Raji (cell line): ENCODE results near the gene SERPINE1.

Experiments used
- POLR2A ChIP-seq: IDR thresholded peaks from 2 replicates; pipeline ENCODE4 v1.6.1; 2011; ENCODE audit warnings: low read depth, low read length, control low read depth; ENCODE audit not compliant: insufficient read depth

The SERPINE1 gene

GRCh38 chr7:101161692-101162471, 35.0 kb downstream of the SERPINE1 start:
- TF ChIP-seq POLR2A, result no peak

GRCh38 chr7:101162551-101163278, 35.8 kb downstream of the SERPINE1 start:
- TF ChIP-seq POLR2A, result peak; percentile 52

GRCh38 chr7:101163279-101164070, 36.6 kb downstream of the SERPINE1 start:
- TF ChIP-seq POLR2A, result peak; percentile 75

- no peak for TF ChIP-seq POLR2A
Measured at GRCh38 chr7:101164071-101164840, 37.4 kb downstream of the SERPINE1 start.

GRCh38 chr7:101165075-101165957, 38.4 kb downstream of the SERPINE1 start, which contains the start of gene VGF:
TSS of gene VGF (minus strand) at chr7:101165569. CDS start at chr7:101164843, 726 bp downstream.
- TF ChIP-seq POLR2A, result peak; percentile 28; the same call in 1 of the 2 replicates

GRCh38 chr7:101165958-101166647, 39.2 kb downstream of the SERPINE1 start:
- 0 out of 2 replicates have a peak, but pooled peaks have one; percentile 14 for TF ChIP-seq POLR2A

GRCh38 chr7:101166648-101166908, 39.7 kb downstream of the SERPINE1 start:
- no peak for TF ChIP-seq POLR2A

GRCh38 chr7:101166909-101167644, 40.2 kb downstream of the SERPINE1 start:
- 0 out of 2 replicates have a peak, but pooled peaks have one; percentile 8 for TF ChIP-seq POLR2A

- peak; percentile 6; the same call in 1 of the 2 replicates for TF ChIP-seq POLR2A
Measured at GRCh38 chr7:101167645-101168411, 40.9 kb downstream of the SERPINE1 start.

- no peak for TF ChIP-seq POLR2A
Measured at GRCh38 chr7:101168412-101169049, 41.6 kb downstream of the SERPINE1 start.

- no peak for TF ChIP-seq POLR2A
Measured at GRCh38 chr7:101169110-101169837, 42.4 kb downstream of the SERPINE1 start.
